DND-41 (cell line): Measurements from ENCODE around the gene NR2F1-AS1.

Experiments
- ATAC-seq: fragments of 200-7000 bp; cut with Tn5 transposase; 3 replicates; pipeline ENCODE4 v1.9.1; 2021; ENCODE audit warnings: low read depth; ENCODE audit not compliant: insufficient read depth
- DNase-seq: peaks from one replicate; pipeline ENCODE4 v3.0.0-alpha.2; 2020
- H2AFZ ChIP-seq: 2 replicates; pipeline ENCODE4 v1.6.0; 2012; ENCODE audit warnings: low read depth, low read length
- H3K27ac ChIP-seq: 2 replicates; pipeline ENCODE4 v1.5.1; 2012; ENCODE audit warnings: low read length, inconsistent platforms
- H3K27me3 ChIP-seq: fragments of 200-600 bp; sonication (generic); 2 replicates; pipeline ENCODE4 v1.6.0; 2012; ENCODE audit warnings: low read length, mild to moderate bottlenecking, inconsistent platforms; ENCODE audit not compliant: insufficient read depth, poor library complexity
- H3K36me3 ChIP-seq: 2 replicates; pipeline ENCODE4 v1.5.1; 2012; ENCODE audit warnings: low read length, inconsistent platforms; ENCODE audit not compliant: insufficient read depth
- H3K4me1 ChIP-seq: 2 replicates; pipeline ENCODE4 v1.5.1; 2012; ENCODE audit warnings: mild to moderate bottlenecking, low read length; ENCODE audit not compliant: insufficient read depth
- H3K4me2 ChIP-seq: 2 replicates; pipeline ENCODE4 v1.6.0; 2012; ENCODE audit warnings: mild to moderate bottlenecking, moderate library complexity, low read length, inconsistent platforms; ENCODE audit not compliant: insufficient read depth
- H3K4me3 ChIP-seq, 2 experiments: fragments of 200-600 bp in 1 of 2; shearing (Covaris generic) in 1 of 2; 2 replicates each; pipeline ENCODE4 v1.5.1; 2012 to 2016; ENCODE audit warnings: inconsistent platforms in 2 of 2, low read length in 2 of 2, mild to moderate bottlenecking in 2 of 2, low read depth in 1 of 2, moderate library complexity in 1 of 2
- H3K79me2 ChIP-seq: 2 replicates; pipeline ENCODE4 v1.6.0; 2012; ENCODE audit warnings: low read length, inconsistent platforms; ENCODE audit not compliant: insufficient read depth
- H3K9ac ChIP-seq: 2 replicates; pipeline ENCODE4 v1.6.0; 2012; ENCODE audit warnings: low read depth, mild to moderate bottlenecking, inconsistent platforms, low read length, moderate library complexity
- H3K9me3 ChIP-seq: 2 replicates; pipeline ENCODE4 v1.5.1; 2012; ENCODE audit warnings: low read length, moderate library complexity, mild to moderate bottlenecking, inconsistent platforms; ENCODE audit not compliant: insufficient read depth, severe bottlenecking
- H4K20me1 ChIP-seq: 2 replicates; pipeline ENCODE4 v1.6.0; 2012; ENCODE audit warnings: low read length; ENCODE audit not compliant: insufficient read depth
- EZH2 ChIP-seq: IDR thresholded peaks from 3 replicates; pipeline ENCODE4 v1.6.1; 2012; ENCODE audit warnings: borderline replicate concordance, low read depth, mild to moderate bottlenecking, moderate library complexity, low read length, inconsistent platforms; ENCODE audit not compliant: severe bottlenecking
- TF ChIP-seq, protein P1 (sequence below): IDR thresholded peaks from 2 replicates; pipeline ENCODE4 v1.5.1; 2012; ENCODE audit warnings: borderline replicate concordance, low read length, moderate library complexity, mild to moderate bottlenecking; ENCODE audit not compliant: poor library complexity, severe bottlenecking; ENCODE audit errors: extremely low read depth

NR2F1-AS1 gene

GRCh38 chr5:93582677-93583438 is 1.8 kb upstream of the NR2F1-AS1 start, which contains the start of gene NR2F1:
Gene NR2F1, plus strand, starts transcription at chr5:93583222. Its CDS starts 1,802 bp downstream, at chr5:93585024.
- H3K4me1 ChIP-seq, result peaks cover 24% of the 10 kb centered on the region
- no peak within 1 kb of the TSS; the same call in 1 of the 2 replicates for H2AFZ ChIP-seq
- H3K36me3 ChIP-seq, result no peaks in the 10 kb centered on the region
- peak within 1 kb of the TSS; percentile 61 for H3K4me2 ChIP-seq
- H3K9me3 ChIP-seq, result no peaks in the 10 kb centered on the region
- H3K9ac ChIP-seq, result peak within 1 kb of the TSS; percentile 38; the same call in 1 of the 2 replicates
- H3K79me2 ChIP-seq, result no peaks in the 10 kb centered on the region
- DNase-seq (no peak), ATAC-seq (no peak)
- H3K27me3 ChIP-seq, result peaks cover 33% of the 10 kb centered on the region
- H3K4me3 ChIP-seq, result peak within 1 kb of the TSS in 1 of 2 experiments; percentile 53; a peak in 2 of 4 replicates
- no peak within 1 kb of the TSS for H3K27ac ChIP-seq
- no peaks in the 10 kb centered on the region for H4K20me1 ChIP-seq
- TF ChIP-seq, protein P1, sequence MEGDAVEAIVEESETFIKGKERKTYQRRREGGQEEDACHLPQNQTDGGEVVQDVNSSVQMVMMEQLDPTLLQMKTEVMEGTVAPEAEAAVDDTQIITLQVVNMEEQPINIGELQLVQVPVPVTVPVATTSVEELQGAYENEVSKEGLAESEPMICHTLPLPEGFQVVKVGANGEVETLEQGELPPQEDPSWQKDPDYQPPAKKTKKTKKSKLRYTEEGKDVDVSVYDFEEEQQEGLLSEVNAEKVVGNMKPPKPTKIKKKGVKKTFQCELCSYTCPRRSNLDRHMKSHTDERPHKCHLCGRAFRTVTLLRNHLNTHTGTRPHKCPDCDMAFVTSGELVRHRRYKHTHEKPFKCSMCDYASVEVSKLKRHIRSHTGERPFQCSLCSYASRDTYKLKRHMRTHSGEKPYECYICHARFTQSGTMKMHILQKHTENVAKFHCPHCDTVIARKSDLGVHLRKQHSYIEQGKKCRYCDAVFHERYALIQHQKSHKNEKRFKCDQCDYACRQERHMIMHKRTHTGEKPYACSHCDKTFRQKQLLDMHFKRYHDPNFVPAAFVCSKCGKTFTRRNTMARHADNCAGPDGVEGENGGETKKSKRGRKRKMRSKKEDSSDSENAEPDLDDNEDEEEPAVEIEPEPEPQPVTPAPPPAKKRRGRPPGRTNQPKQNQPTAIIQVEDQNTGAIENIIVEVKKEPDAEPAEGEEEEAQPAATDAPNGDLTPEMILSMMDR, result no peak
- no peak for TF ChIP-seq EZH2

DNA sequence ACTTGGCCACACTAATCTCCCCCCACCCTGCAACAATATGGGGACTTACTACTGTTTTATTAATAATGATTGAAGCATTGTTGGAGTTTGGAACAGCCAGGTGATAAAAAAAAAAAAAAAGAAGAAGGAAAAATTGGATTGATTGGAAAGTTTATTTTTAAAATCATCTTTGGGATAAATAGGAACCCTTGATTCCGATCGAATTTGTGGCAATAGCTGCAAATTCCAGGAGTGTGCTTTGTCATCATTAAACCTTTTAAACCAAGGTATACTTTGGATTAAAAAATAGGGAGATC is 1.1 kb upstream of the NR2F1-AS1 start:
- no peaks in the 10 kb centered on the region for H3K36me3 ChIP-seq
- TF ChIP-seq, protein P1, result no peak
- no peak for TF ChIP-seq EZH2
- ATAC-seq (no peak), DNase-seq (no peak)
- no peaks in the 10 kb centered on the region for H3K9me3 ChIP-seq
- H3K9ac ChIP-seq, result no peak overlapping the region
- no peaks in the 10 kb centered on the region for H4K20me1 ChIP-seq
- no peaks in the 10 kb centered on the region for H3K79me2 ChIP-seq
- H3K27ac ChIP-seq, result no peak overlapping the region
- H3K27me3 ChIP-seq, result peaks cover 33% of the 10 kb centered on the region
- peak overlapping the region; percentile 58 for H2AFZ ChIP-seq
- H3K4me1 ChIP-seq, result peaks cover 24% of the 10 kb centered on the region
- H3K4me3 ChIP-seq, result peak overlapping the region in 1 of 2 experiments; percentile 39; a peak in 1 of 4 replicates
- H3K4me2 ChIP-seq, result peak overlapping the region; percentile 52

GRCh38 chr5:93580063-93580926 is 724 bp downstream of the NR2F1-AS1 start:
- Histone ChIP-seq H2AFZ (no peak overlapping the region), H3K4me2 (no peak overlapping the region), H4K20me1 (no peaks in the 10 kb centered on the region), H3K27ac (no peak overlapping the region), H3K27me3 (peaks cover 29% of the 10 kb centered on the region), H3K79me2 (no peaks in the 10 kb centered on the region), H3K36me3 (no peaks in the 10 kb centered on the region), H3K4me3 (no peak overlapping the region), H3K9me3 (no peaks in the 10 kb centered on the region), H3K9ac (no peak overlapping the region), H3K4me1 (peaks cover 18% of the 10 kb centered on the region)
- DNase-seq (no peak), ATAC-seq (no peak)
- no peak for TF ChIP-seq EZH2
- TF ChIP-seq, protein P1, result no peak
